SK-N-SH (cell line): Measurements from ENCODE around the gene P4HA3.

Source experiments
- EP300 ChIP-seq, 2 experiments: IDR thresholded peaks; 2 replicates each; pipeline versions ENCODE4 v1.4.0 to v1.6.1; 2012; ENCODE audit warnings: borderline replicate concordance in 1 of 2, low read depth in 1 of 2, low read length in 1 of 2
- EZH2phosphoT487 ChIP-seq: fragments of 200-600 bp; sonication (generic); IDR thresholded peaks from 2 replicates; pipeline ENCODE4 v1.6.1; 2017; ENCODE audit warnings: low read depth, mixed run types, mild to moderate bottlenecking, antibody characterized with exemption, moderate library complexity, borderline replicate concordance
- FOXJ3 ChIP-seq: sonication (generic); formaldehyde crosslinking; IDR thresholded peaks from 2 replicates; pipeline ENCODE4 v1.5.1; 2020; ENCODE audit warnings: mild to moderate bottlenecking, missing genetic modification reagents
- MXI1 ChIP-seq: IDR thresholded peaks from 2 replicates; pipeline ENCODE4 v1.6.1; 2012; ENCODE audit warnings: mild to moderate bottlenecking, low read depth, low read length, improper control_type of control experiment
- NFIC ChIP-seq: IDR thresholded peaks from 2 replicates; pipeline ENCODE4 v1.4.0; 2012; ENCODE audit warnings: borderline replicate concordance
- RAD21 ChIP-seq: IDR thresholded peaks from 2 replicates; pipeline ENCODE4 v1.6.1; 2012; ENCODE audit warnings: mild to moderate bottlenecking, low read length
- SMC3 ChIP-seq: IDR thresholded peaks from 2 replicates; pipeline ENCODE4 v1.6.1; 2012; ENCODE audit warnings: low read depth, low read length, improper control_type of control experiment
- TCF12 ChIP-seq: IDR thresholded peaks from 2 replicates; pipeline ENCODE4 v1.4.0; 2012
- YY1 ChIP-seq: IDR thresholded peaks from 2 replicates; pipeline ENCODE4 v1.4.0; 2012; ENCODE audit warnings: low read depth, mild to moderate bottlenecking
- TF ChIP-seq, protein P1 (sequence below): fragments of 150-350 bp; IDR thresholded peaks from 2 replicates; pipeline ENCODE4 v1.6.1; 2017; ENCODE audit warnings: antibody characterized with exemption, low read length, low read depth, borderline replicate concordance
- TF ChIP-seq, protein P2 (sequence below): fragments of 200-600 bp; sonication (generic); IDR thresholded peaks from 2 replicates; pipeline ENCODE4 v1.6.1; 2017; ENCODE audit warnings: antibody characterized with exemption, mild to moderate bottlenecking, moderate library complexity
- TF ChIP-seq, protein P3 (sequence below): IDR thresholded peaks from 2 replicates; pipeline ENCODE4 v1.4.0; 2012; ENCODE audit warnings: low read depth

DNA sequence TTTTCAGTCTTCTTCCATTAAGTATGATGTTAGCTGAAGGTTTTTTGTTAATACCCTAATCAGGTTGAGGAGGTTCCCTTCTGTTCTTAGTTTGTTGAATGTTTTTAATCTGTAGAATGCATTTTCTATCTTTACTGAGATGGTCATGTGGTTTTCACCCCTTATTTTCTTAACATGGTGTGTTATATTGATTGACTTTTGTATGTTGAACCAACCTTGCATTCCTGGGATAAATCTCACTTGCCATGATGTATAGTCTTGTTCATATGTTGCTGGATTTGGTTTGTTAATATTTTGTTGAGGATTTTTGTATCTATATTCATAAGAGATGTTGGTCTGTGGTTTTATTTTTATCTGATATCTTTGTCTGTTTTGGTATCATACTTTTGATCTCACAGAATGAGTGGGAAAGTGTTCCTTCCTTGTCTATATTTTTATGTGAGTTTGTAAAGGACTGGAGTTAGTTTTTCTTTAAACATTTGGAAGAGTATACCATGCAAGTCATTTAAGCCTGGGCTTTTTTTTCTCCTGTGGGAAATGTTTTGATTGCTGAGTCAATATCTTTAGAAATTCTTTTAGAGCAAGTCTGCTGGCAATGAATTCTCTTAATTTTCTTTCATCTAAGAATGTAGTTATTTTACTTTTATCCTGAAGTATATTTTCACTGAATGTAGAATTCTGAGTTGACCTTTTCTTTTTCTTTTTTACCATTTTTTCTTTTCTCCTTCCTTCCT lies 5.5 kb upstream of the P4HA3 start:
- TF ChIP-seq RAD21 (no peak), NFIC (no peak), MXI1 (no peak), TCF12 (no peak), EP300 (IDR thresholded peaks at IDR 0.05; ENCODE audit: borderline replicate concordance in 1 of 2, low read depth in 1 of 2, low read length in 1 of 2) (no peak), SMC3 (no peak), FOXJ3 (no peak), YY1 (no peak), EZH2phosphoT487 (no peak)
- TF ChIP-seq, protein P1, sequence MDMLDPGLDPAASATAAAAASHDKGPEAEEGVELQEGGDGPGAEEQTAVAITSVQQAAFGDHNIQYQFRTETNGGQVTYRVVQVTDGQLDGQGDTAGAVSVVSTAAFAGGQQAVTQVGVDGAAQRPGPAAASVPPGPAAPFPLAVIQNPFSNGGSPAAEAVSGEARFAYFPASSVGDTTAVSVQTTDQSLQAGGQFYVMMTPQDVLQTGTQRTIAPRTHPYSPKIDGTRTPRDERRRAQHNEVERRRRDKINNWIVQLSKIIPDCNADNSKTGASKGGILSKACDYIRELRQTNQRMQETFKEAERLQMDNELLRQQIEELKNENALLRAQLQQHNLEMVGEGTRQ: no peak
- TF ChIP-seq, protein P2, sequence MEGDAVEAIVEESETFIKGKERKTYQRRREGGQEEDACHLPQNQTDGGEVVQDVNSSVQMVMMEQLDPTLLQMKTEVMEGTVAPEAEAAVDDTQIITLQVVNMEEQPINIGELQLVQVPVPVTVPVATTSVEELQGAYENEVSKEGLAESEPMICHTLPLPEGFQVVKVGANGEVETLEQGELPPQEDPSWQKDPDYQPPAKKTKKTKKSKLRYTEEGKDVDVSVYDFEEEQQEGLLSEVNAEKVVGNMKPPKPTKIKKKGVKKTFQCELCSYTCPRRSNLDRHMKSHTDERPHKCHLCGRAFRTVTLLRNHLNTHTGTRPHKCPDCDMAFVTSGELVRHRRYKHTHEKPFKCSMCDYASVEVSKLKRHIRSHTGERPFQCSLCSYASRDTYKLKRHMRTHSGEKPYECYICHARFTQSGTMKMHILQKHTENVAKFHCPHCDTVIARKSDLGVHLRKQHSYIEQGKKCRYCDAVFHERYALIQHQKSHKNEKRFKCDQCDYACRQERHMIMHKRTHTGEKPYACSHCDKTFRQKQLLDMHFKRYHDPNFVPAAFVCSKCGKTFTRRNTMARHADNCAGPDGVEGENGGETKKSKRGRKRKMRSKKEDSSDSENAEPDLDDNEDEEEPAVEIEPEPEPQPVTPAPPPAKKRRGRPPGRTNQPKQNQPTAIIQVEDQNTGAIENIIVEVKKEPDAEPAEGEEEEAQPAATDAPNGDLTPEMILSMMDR: no peak
- TF ChIP-seq, protein P3, sequence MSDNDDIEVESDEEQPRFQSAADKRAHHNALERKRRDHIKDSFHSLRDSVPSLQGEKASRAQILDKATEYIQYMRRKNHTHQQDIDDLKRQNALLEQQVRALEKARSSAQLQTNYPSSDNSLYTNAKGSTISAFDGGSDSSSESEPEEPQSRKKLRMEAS: no peak
